ENCODE data around the gene CHRNE.

Gene CHRNE

DNA sequence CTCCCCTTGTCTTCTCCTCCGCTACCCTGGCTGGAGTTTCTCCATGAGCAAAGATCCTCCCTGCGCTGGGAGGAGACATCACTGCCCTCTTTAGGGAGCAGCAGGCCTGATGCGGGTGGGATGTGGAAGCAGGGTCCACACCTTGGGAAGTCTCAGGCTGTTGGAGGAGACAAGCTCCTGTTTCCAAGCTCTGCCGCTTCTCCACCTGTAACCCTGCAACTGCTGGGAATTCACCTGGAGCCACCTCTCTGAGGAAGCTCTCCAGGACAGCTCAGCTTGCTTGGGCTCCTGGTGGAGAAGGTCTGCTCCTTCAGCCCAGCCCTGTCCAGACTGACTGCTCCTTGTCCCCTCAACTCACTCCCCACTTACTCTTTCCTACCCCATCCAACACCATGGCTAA is 18.4 kb downstream of the CHRNE start:
- H3K4me3 ChIP-seq (ENCODE audit: low read depth, low read length): no peak overlapping the region
- no peak for TF ChIP-seq CTCF (IDR thresholded peaks at IDR 0.05; ENCODE audit: low read depth, low read length)
- in situ Hi-C loops (cut with HindIII; ENCODE audit: low sequenced_read_pairs): no loop called here
- no peak for DNase-seq (ENCODE audit: low read depth, low spot score)

GRCh38 chr17:4881761-4882555 is 20.9 kb downstream of the CHRNE start:
- H3K4me3 ChIP-seq (ENCODE audit: low read depth, low read length): no peak overlapping the region
- in situ Hi-C loops (cut with HindIII; ENCODE audit: low sequenced_read_pairs): no loop called here
- TF ChIP-seq CTCF (IDR thresholded peaks at IDR 0.05; ENCODE audit: low read depth, low read length): peak; percentile 86
- DNase-seq (ENCODE audit: low read depth, low spot score): peak; percentile 33

GRCh38 chr17:4880857-4881256 is 22.0 kb downstream of the CHRNE start:
- no peak overlapping the region for H3K4me3 ChIP-seq (ENCODE audit: low read depth, low read length)

DNA sequence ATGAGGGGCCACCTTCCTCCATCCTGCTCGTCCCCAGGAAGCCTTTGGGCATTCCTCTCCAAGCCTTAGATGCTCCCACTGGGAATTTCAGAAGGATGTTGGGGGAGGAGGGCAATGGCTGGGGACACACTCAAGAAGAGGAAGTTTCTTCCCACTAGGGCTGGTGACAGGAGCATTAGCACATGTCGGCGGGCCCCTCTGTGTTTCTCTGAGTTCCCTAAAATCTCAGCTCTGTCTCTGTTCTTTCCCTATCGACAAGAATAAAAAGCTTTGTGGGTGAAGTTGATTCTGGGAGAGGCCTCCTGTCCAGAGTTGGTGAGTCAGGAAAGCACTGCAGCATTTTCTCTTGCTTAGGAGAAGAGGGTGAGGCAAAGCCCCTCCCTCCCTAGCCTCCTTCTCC is 23.3 kb downstream of the CHRNE start:
- DNase-seq (ENCODE audit: low read depth, low spot score): no peak
- no peak for TF ChIP-seq CTCF (IDR thresholded peaks at IDR 0.05; ENCODE audit: low read depth, low read length)
- no peak overlapping the region for H3K4me3 ChIP-seq (ENCODE audit: low read depth, low read length)
- in situ Hi-C loops (cut with HindIII; ENCODE audit: low sequenced_read_pairs): no loop called here

More at GRCh38 chr17:4880857-4881256, 22.0 kb downstream of the CHRNE start:
- in situ Hi-C loops (cut with HindIII; ENCODE audit: low sequenced_read_pairs): no loop called here
- TF ChIP-seq CTCF (IDR thresholded peaks at IDR 0.05; ENCODE audit: low read depth, low read length): no peak
- no peak for DNase-seq (ENCODE audit: low read depth, low spot score)

- no peak for TF ChIP-seq CTCF (IDR thresholded peaks at IDR 0.05; ENCODE audit: low read depth, low read length)
- in situ Hi-C loops (cut with HindIII; ENCODE audit: low sequenced_read_pairs): no loop called here
- H3K4me3 ChIP-seq (ENCODE audit: low read depth, low read length): no peak overlapping the region
- no peak for DNase-seq (ENCODE audit: low read depth, low spot score)
Measured at GRCh38 chr17:4877089-4877488, 25.8 kb downstream of the CHRNE start.

DNA sequence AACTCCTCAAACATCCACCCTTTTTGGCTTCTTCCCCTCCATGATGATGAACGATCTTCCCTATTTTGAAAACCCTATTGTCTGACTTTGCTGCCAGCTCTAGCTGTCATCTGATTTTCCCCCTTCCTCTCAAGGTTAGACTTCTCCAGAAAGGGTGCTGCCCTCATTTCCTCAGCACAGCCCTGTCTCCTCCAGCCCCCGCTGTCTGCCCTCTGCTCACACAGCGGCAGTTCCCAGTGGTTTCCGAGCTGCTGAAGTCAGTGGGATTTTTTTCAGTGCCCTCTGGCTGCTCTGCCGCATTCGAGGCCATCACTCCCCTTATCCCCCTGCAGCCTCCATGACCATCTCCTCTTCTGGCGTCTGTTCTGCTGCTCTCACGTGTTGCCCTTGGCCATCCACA is 30.1 kb downstream of the CHRNE start:
- DNase-seq (ENCODE audit: low read depth, low spot score): no peak
- in situ Hi-C loops (cut with HindIII; ENCODE audit: low sequenced_read_pairs): no loop called here
- no peak overlapping the region for H3K4me3 ChIP-seq (ENCODE audit: low read depth, low read length)
- TF ChIP-seq CTCF (IDR thresholded peaks at IDR 0.05; ENCODE audit: low read depth, low read length): no peak

Measured in astrocyte of the spinal cord (primary cell).